ENCODE data around the gene AFDN. TPM values are rescaled to one million over a fixed set of nuclear protein-coding genes. Genes with fewer than 3 reads are reported as not detected.

Gene AFDN
- total and polyA plus RNA-seq, 2 experiments from 2014 or later = 66.9 to 200 TPM

DNA sequence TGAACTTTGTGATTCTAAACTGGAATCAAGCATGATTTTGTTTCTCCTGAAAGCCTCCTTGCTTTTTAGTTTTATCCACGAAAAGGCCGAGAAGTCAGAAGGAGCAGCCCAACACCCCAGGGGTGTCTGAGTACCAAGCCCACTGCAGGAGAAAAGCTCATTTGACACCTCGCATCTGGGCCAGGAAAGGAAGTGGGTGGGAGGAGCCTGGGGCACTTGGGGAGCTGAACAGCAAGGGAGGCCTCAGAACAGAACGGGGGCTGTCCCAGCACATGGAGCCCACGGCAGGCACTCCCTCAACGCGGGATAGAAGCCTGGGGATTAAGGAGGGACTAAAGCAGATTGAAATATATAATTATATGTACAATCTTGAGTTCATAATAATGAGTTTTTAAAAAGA, 177.3 kb downstream of the AFDN start:
- Mint-ChIP-seq H3K4me1 (no peaks in the 10 kb centered on the region; the same call in 2 of the 3 replicates), H3K9me3 (peaks cover 14% of the 10 kb centered on the region), H3K36me3 (ENCODE audit: low read depth) (peaks cover 13% of the 10 kb centered on the region), H3K27me3 (ENCODE audit: insufficient read depth, low read depth, poor library complexity) (peaks cover 6% of the 10 kb centered on the region), H3K27ac (no peak overlapping the region), H3K4me3 (no peak overlapping the region)
- Histone ChIP-seq H3K9me2 (ENCODE audit: insufficient read depth) (no peaks in the 10 kb centered on the region), H3K4me3 (no peak overlapping the region), H3K27ac (ENCODE audit: low read depth) (no peak overlapping the region), H3K4me2 (no peak overlapping the region), H3K36me3 (ENCODE audit: insufficient read depth) (no peaks in the 10 kb centered on the region), H3K4me1 (ENCODE audit: insufficient read depth) (no peaks in the 10 kb centered on the region), H2AFZ (no peak overlapping the region), H3K79me2 (replicated peaks; ENCODE audit: insufficient read depth) (no peaks in the 10 kb centered on the region), H3F3A (replicated peaks; ENCODE audit: low read depth) (no peaks in the 10 kb centered on the region), H4K20me1 (replicated peaks; ENCODE audit: insufficient read depth) (no peaks in the 10 kb centered on the region), H3K27me3 (ENCODE audit: insufficient read depth) (no peaks in the 10 kb centered on the region)
- DNase-seq (ENCODE audit: low spot score) = no peak
- ATAC-seq = no peak
- TF ChIP-seq, protein P1, sequence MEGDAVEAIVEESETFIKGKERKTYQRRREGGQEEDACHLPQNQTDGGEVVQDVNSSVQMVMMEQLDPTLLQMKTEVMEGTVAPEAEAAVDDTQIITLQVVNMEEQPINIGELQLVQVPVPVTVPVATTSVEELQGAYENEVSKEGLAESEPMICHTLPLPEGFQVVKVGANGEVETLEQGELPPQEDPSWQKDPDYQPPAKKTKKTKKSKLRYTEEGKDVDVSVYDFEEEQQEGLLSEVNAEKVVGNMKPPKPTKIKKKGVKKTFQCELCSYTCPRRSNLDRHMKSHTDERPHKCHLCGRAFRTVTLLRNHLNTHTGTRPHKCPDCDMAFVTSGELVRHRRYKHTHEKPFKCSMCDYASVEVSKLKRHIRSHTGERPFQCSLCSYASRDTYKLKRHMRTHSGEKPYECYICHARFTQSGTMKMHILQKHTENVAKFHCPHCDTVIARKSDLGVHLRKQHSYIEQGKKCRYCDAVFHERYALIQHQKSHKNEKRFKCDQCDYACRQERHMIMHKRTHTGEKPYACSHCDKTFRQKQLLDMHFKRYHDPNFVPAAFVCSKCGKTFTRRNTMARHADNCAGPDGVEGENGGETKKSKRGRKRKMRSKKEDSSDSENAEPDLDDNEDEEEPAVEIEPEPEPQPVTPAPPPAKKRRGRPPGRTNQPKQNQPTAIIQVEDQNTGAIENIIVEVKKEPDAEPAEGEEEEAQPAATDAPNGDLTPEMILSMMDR (conservative IDR thresholded peaks at IDR 0.05; ENCODE audit: low read depth in 2 of 2) = no peak
- TF ChIP-seq EZH2phosphoT487 (IDR thresholded peaks at IDR 0.05; ENCODE audit: unreplicated experiment) = no peak
- no peak for TF ChIP-seq ZNF114 (CRISPR knock-in tag; IDR thresholded peaks at IDR 0.05)
- TF ChIP-seq ZNF331 (CRISPR knock-in tag; IDR thresholded peaks at IDR 0.05; ENCODE audit: low read depth) = no peak
- TF ChIP-seq JUNB (IDR thresholded peaks at IDR 0.05; ENCODE audit: unreplicated experiment) = no peak
- no peak for TF ChIP-seq REST (IDR thresholded peaks at IDR 0.05; ENCODE audit: unreplicated experiment)
- no peak for TF ChIP-seq POLR2AphosphoS5 (IDR thresholded peaks at IDR 0.05; ENCODE audit: low read depth)
- TF ChIP-seq, protein P2, sequence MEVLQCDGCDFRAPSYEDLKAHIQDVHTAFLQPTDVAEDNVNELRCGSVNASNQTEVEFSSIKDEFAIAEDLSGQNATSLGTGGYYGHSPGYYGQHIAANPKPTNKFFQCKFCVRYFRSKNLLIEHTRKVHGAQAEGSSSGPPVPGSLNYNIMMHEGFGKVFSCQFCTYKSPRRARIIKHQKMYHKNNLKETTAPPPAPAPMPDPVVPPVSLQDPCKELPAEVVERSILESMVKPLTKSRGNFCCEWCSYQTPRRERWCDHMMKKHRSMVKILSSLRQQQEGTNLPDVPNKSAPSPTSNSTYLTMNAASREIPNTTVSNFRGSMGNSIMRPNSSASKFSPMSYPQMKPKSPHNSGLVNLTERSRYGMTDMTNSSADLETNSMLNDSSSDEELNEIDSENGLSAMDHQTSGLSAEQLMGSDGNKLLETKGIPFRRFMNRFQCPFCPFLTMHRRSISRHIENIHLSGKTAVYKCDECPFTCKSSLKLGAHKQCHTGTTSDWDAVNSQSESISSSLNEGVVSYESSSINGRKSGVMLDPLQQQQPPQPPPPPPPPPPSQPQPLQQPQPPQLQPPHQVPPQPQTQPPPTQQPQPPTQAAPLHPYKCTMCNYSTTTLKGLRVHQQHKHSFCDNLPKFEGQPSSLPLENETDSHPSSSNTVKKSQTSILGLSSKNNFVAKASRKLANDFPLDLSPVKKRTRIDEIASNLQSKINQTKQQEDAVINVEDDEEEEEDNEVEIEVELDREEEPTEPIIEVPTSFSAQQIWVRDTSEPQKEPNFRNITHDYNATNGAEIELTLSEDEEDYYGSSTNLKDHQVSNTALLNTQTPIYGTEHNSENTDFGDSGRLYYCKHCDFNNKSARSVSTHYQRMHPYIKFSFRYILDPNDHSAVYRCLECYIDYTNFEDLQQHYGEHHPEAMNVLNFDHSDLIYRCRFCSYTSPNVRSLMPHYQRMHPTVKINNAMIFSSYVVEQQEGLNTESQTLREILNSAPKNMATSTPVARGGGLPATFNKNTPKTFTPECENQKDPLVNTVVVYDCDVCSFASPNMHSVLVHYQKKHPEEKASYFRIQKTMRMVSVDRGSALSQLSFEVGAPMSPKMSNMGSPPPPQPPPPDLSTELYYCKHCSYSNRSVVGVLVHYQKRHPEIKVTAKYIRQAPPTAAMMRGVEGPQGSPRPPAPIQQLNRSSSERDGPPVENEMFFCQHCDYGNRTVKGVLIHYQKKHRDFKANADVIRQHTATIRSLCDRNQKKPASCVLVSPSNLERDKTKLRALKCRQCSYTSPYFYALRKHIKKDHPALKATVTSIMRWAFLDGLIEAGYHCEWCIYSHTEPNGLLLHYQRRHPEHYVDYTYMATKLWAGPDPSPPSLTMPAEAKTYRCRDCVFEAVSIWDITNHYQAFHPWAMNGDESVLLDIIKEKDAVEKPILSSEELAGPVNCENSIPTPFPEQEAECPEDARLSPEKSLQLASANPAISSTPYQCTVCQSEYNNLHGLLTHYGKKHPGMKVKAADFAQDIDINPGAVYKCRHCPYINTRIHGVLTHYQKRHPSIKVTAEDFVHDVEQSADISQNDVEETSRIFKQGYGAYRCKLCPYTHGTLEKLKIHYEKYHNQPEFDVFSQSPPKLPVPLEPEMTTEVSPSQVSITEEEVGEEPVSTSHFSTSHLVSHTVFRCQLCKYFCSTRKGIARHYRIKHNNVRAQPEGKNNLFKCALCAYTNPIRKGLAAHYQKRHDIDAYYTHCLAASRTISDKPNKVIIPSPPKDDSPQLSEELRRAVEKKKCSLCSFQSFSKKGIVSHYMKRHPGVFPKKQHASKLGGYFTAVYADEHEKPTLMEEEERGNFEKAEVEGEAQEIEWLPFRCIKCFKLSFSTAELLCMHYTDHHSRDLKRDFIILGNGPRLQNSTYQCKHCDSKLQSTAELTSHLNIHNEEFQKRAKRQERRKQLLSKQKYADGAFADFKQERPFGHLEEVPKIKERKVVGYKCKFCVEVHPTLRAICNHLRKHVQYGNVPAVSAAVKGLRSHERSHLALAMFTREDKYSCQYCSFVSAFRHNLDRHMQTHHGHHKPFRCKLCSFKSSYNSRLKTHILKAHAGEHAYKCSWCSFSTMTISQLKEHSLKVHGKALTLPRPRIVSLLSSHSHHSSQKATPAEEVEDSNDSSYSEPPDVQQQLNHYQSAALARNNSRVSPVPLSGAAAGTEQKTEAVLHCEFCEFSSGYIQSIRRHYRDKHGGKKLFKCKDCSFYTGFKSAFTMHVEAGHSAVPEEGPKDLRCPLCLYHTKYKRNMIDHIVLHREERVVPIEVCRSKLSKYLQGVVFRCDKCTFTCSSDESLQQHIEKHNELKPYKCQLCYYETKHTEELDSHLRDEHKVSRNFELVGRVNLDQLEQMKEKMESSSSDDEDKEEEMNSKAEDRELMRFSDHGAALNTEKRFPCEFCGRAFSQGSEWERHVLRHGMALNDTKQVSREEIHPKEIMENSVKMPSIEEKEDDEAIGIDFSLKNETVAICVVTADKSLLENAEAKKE (CRISPR knock-in tag; IDR thresholded peaks at IDR 0.05) = no peak
- TF ChIP-seq EZH2 (IDR thresholded peaks at IDR 0.05; ENCODE audit: low read depth, unreplicated experiment) = no peak
- TF ChIP-seq STAT1 (IDR thresholded peaks at IDR 0.05; ENCODE audit: unreplicated experiment) = no peak
- TF ChIP-seq ETS1 (IDR thresholded peaks at IDR 0.05) = no peak
- TF ChIP-seq NANOG (IDR thresholded peaks at IDR 0.05; ENCODE audit: borderline replicate concordance) = no peak
- TF ChIP-seq CREB1 (CRISPR knock-in tag; IDR thresholded peaks at IDR 0.05; ENCODE audit: low read depth) = no peak
